GM12864 (cell line): Measurements from ENCODE around the gene OR6X1.

Experiments
- DNase-seq: peaks from one replicate; pipeline ENCODE4 v3.0.0-alpha.2; 2011; ENCODE audit warnings: low read depth
- H3K4me3 ChIP-seq: 2 replicates; pipeline ENCODE4 v1.5.1; 2011; ENCODE audit warnings: mild to moderate bottlenecking, low read depth, low read length, control low read depth
- TF ChIP-seq, protein P1 (sequence below): IDR thresholded peaks from 2 replicates; pipeline ENCODE4 v1.5.1; 2011; ENCODE audit warnings: low read depth, mild to moderate bottlenecking, moderate library complexity, low read length, control low read depth, inconsistent platforms; ENCODE audit errors: missing control alignments

The OR6X1 gene

DNA sequence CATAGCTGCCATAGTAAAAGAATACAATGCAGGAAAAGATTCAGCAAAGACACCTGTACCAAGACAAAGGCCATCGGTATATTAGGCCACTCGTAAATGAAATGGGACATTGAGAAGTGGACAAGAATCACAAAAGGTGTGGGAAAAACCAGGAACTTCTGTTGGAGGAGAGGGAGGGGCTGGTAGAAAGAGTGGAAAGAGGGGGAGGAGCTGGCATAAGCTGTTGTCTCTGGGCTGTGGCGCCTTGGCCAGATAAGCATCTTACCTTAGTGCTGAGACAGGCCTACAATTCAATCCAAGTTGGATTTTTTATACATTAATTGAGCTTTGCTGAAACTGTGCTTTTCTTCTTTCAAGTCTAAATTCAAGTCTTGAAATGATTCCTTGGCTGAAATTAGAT is 50.0 kb downstream of the OR6X1 start:
- no peak overlapping the region for H3K4me3 ChIP-seq
- no peak for DNase-seq
- TF ChIP-seq, protein P1, sequence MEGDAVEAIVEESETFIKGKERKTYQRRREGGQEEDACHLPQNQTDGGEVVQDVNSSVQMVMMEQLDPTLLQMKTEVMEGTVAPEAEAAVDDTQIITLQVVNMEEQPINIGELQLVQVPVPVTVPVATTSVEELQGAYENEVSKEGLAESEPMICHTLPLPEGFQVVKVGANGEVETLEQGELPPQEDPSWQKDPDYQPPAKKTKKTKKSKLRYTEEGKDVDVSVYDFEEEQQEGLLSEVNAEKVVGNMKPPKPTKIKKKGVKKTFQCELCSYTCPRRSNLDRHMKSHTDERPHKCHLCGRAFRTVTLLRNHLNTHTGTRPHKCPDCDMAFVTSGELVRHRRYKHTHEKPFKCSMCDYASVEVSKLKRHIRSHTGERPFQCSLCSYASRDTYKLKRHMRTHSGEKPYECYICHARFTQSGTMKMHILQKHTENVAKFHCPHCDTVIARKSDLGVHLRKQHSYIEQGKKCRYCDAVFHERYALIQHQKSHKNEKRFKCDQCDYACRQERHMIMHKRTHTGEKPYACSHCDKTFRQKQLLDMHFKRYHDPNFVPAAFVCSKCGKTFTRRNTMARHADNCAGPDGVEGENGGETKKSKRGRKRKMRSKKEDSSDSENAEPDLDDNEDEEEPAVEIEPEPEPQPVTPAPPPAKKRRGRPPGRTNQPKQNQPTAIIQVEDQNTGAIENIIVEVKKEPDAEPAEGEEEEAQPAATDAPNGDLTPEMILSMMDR: no peak
